GM23338 (cell line): ENCODE results near the gene GNA15.

Experiments used
- CREB1 ChIP-seq: fragments of 250-450 bp; sonication (Bioruptor Pico); IDR thresholded peaks from 2 replicates; pipeline ENCODE4 v1.5.0; 2020; ENCODE audit warnings: low read depth, mild to moderate bottlenecking, moderate library complexity
- ETS1 ChIP-seq: IDR thresholded peaks from 2 replicates; pipeline ENCODE4 v1.6.1; 2016; ENCODE audit warnings: antibody characterized with exemption
- EZH2 ChIP-seq: fragments of 200-600 bp; sonication (generic); IDR thresholded peaks from one replicate; pipeline ENCODE4 v1.8.0; 2017; ENCODE audit warnings: antibody characterized with exemption, mild to moderate bottlenecking, low read depth; ENCODE audit not compliant: unreplicated experiment
- EZH2phosphoT487 ChIP-seq: fragments of 200-600 bp; sonication (generic); IDR thresholded peaks from one replicate; pipeline ENCODE4 v1.8.1; 2018; ENCODE audit warnings: antibody characterized with exemption; ENCODE audit not compliant: unreplicated experiment
- JUNB ChIP-seq: IDR thresholded peaks from one replicate; pipeline ENCODE4 v1.6.1; 2016; ENCODE audit warnings: antibody characterized with exemption; ENCODE audit not compliant: unreplicated experiment
- NANOG ChIP-seq: IDR thresholded peaks from 2 replicates; pipeline ENCODE4 v1.6.1; 2016; ENCODE audit warnings: antibody characterized with exemption, borderline replicate concordance
- POLR2AphosphoS5 ChIP-seq: IDR thresholded peaks from 2 replicates; pipeline ENCODE4 v1.6.1; 2016; ENCODE audit warnings: antibody characterized with exemption, low read depth
- REST ChIP-seq: IDR thresholded peaks from one replicate; pipeline ENCODE4 v1.6.1; 2018; ENCODE audit warnings: antibody characterized with exemption; ENCODE audit not compliant: unreplicated experiment
- STAT1 ChIP-seq: IDR thresholded peaks from one replicate; pipeline ENCODE4 v1.6.1; 2016; ENCODE audit warnings: antibody characterized with exemption; ENCODE audit not compliant: unreplicated experiment
- ZNF114 ChIP-seq: fragments of 250-450 bp; sonication (Bioruptor Pico); IDR thresholded peaks from 2 replicates; pipeline ENCODE4 v1.5.0; 2020; ENCODE audit warnings: mild to moderate bottlenecking, moderate library complexity
- ZNF331 ChIP-seq: fragments of 250-450 bp; sonication (Bioruptor Pico); IDR thresholded peaks from 2 replicates; pipeline ENCODE4 v1.5.0; 2020; ENCODE audit warnings: low read depth, mild to moderate bottlenecking, moderate library complexity
- TF ChIP-seq, protein P1 (sequence below), 2 experiments: fragments of 200-600 bp in 1 of 2; sonication (generic) in 1 of 2; conservative IDR thresholded peaks; 2 replicates each; pipeline versions ENCODE4 v1.5.1 to v1.6.1; 2016 to 2017; ENCODE audit warnings: antibody characterized with exemption in 2 of 2, low read depth in 2 of 2, mild to moderate bottlenecking in 2 of 2, moderate library complexity in 1 of 2

DNA sequence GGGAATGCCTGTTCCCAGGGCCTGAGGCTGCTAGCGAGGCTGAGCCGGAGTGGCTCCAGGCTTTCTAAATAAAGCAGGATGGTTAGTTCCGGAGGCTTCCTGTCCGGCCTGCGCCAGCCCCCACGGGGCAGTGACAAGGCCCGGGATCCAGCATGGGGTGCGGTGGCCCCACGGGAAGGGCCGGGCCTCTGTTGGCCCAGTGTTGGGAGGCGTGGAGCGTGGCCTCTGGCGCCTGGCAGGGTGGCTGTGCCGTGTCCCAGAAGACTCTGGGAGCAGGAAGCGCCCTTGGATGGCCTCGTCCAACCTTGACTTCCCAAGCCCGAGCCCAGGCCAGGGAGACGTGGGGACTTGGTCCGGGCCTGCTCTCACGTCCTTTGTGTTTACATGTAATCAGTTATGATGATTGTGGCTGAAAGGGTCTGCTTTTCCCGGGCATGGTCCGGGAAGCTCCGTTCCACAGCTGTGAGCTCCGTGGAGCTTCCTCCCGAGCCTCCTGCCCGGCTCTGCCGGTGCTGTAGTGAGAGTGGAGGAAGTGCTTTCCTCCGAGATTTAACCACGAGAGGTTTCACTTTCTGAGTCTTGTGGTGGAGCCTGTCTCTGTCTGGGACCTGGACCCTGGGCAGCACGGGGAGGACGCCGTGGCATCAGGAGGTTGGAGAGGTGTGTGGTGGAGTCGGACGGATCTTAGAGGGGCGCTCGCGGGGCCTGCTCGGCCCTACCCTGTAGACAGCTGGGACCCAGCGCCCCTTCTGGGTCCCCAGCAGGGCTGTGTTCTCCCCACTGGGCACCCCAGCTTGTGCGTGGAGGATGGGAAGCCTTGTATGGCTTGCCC lies 37.1 kb upstream of the GNA15 start:
- TF ChIP-seq, protein P1, sequence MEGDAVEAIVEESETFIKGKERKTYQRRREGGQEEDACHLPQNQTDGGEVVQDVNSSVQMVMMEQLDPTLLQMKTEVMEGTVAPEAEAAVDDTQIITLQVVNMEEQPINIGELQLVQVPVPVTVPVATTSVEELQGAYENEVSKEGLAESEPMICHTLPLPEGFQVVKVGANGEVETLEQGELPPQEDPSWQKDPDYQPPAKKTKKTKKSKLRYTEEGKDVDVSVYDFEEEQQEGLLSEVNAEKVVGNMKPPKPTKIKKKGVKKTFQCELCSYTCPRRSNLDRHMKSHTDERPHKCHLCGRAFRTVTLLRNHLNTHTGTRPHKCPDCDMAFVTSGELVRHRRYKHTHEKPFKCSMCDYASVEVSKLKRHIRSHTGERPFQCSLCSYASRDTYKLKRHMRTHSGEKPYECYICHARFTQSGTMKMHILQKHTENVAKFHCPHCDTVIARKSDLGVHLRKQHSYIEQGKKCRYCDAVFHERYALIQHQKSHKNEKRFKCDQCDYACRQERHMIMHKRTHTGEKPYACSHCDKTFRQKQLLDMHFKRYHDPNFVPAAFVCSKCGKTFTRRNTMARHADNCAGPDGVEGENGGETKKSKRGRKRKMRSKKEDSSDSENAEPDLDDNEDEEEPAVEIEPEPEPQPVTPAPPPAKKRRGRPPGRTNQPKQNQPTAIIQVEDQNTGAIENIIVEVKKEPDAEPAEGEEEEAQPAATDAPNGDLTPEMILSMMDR (conservative IDR thresholded peaks at IDR 0.05; ENCODE audit: low read depth in 2 of 2): no peak
- TF ChIP-seq CREB1 (CRISPR knock-in tag) (no peak), ZNF331 (CRISPR knock-in tag) (no peak), REST (no peak), EZH2 (no peak), POLR2AphosphoS5 (no peak), STAT1 (no peak), ZNF114 (no peak), EZH2phosphoT487 (no peak), JUNB (no peak), NANOG (no peak), ETS1 (no peak)
